HG03354 (cell line): ENCODE results near the gene ATP2B2.

Experiments used
- ATAC-seq: cut with Tn5 transposase; IDR thresholded peaks from one replicate; pipeline ENCODE4 v1.9.1; 2021; ENCODE audit warnings: mild to moderate bottlenecking; ENCODE audit not compliant: unreplicated experiment, poor library complexity, severe bottlenecking

The ATP2B2 gene

GRCh38 chr3:10342781-10343180, 162.6 kb downstream of the ATP2B2 start:
- ATAC-seq: no peak

- ATAC-seq: no peak
Measured at GRCh38 chr3:10341901-10342398, 163.4 kb downstream of the ATP2B2 start.

GRCh38 chr3:10340476-10340875, 164.9 kb downstream of the ATP2B2 start:
- no peak for ATAC-seq

GRCh38 chr3:10340046-10340445, 165.3 kb downstream of the ATP2B2 start:
- ATAC-seq: no peak

GRCh38 chr3:10339376-10339955, 165.9 kb downstream of the ATP2B2 start:
- no peak for ATAC-seq

- ATAC-seq: no peak
Measured at GRCh38 chr3:10338591-10339353, 166.6 kb downstream of the ATP2B2 start.

- ATAC-seq: no peak
Measured at GRCh38 chr3:10338164-10338470, 167.3 kb downstream of the ATP2B2 start.

- no peak for ATAC-seq
Measured at GRCh38 chr3:10337323-10338163, 167.8 kb downstream of the ATP2B2 start.

- ATAC-seq: no peak
Measured at GRCh38 chr3:10336761-10337160, 168.6 kb downstream of the ATP2B2 start.

GRCh38 chr3:10335871-10336622, 169.3 kb downstream of the ATP2B2 start:
- ATAC-seq: no peak

- ATAC-seq: no peak
Measured at GRCh38 chr3:10335190-10335738, 170.1 kb downstream of the ATP2B2 start.

- ATAC-seq: no peak
Measured at GRCh38 chr3:10334459-10334858, 170.9 kb downstream of the ATP2B2 start.

GRCh38 chr3:10334042-10334441, 171.3 kb downstream of the ATP2B2 start:
- no peak for ATAC-seq

- ATAC-seq: no peak
Measured at GRCh38 chr3:10333349-10333650, 172.1 kb downstream of the ATP2B2 start.

GRCh38 chr3:10332481-10333348, 172.7 kb downstream of the ATP2B2 start:
- no peak for ATAC-seq

GRCh38 chr3:10331320-10331719, 174.1 kb downstream of the ATP2B2 start:
- ATAC-seq: no peak

- ATAC-seq: no peak
Measured at GRCh38 chr3:10330319-10330718, 175.1 kb downstream of the ATP2B2 start.

- no peak for ATAC-seq
Measured at GRCh38 chr3:10329495-10330015, 175.8 kb downstream of the ATP2B2 start.
